ENCODE measurements around the gene CELF4.
"Not testable (repeated sequence)": the region's sequence is repeated elsewhere in the genome, so short reads cannot be mapped to it uniquely, and the experiment has no call there.

The CELF4 gene

DNA sequence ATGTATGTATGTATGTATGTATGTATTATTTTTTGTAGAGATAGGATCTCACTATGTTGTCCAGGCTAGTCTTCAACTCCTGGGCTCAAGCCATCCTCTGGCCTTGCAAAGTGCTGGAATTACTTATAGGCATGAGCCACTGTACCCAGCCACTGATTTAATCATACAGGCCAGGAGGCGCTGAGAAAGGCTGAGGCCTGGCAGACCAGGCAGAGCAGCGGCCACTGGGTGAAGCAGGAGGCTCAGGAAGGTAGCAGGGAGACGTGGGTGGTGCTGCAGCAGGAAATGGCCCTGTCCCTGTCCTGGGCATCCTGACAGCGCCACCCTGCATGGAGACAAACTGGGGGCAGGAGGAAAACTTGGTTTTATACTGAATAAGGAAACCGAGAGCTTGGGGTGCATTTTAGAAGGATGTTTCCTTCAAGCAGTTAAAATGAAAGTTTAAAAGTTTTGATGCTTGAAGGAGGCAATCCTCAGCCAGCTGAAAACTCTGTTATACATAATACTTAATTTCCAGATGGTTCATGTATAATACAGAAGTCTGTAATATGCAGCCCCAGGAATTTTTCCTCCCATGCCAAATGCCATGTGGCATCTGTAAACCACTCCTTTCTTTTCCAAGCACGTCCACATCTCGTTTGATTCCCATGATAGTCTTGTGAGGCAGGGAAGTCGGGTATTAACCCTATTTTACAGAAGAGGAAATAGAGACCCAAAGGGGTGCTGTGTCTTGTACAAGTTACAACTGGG, 182.4 kb downstream of the CELF4 start:
- no peak for DNase-seq

DNA sequence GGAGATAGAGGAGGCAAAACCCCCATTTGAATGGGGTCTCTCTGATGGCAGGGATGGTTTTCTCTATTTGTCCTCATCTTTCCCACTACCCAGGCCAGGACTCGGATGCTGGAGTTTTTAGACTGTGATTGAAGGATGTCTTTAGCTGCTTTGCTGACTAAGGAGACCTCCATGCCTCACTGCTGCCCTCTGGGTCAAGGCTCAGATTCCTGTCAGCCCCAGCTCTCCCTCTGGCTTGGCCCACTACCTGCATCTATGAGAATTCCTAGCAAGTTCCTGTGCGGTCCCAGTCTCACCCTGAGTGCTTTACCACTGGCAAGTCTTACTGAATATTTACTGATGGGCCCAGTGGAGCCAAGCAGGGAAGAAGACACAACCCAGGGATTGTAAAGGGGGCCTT, 184.0 kb downstream of the CELF4 start:
- no peak for DNase-seq

DNA sequence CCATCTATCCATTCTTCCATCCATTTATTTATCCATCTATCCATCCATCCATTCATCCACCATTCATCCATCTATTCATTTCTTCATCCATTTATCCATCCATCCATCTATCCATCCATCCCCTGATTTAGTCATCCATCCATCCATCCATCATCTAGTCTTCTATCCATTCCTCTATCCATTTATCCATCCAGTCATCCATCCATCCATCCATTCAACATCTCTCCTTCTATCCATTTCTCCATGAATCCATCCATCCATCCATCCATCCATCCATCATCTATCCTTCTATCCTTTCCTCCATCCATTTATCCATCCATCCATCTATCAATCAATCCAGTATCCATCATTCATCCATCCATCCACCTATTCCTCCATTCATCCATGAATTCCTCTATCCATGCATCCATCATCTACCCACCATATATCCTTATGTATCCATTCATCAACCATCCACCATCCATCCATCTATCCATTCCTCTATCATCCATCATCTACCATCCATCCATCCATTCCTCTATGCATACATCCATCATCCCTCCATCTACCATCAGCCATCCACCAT, 185.0 kb downstream of the CELF4 start:
- no peak for DNase-seq

DNA sequence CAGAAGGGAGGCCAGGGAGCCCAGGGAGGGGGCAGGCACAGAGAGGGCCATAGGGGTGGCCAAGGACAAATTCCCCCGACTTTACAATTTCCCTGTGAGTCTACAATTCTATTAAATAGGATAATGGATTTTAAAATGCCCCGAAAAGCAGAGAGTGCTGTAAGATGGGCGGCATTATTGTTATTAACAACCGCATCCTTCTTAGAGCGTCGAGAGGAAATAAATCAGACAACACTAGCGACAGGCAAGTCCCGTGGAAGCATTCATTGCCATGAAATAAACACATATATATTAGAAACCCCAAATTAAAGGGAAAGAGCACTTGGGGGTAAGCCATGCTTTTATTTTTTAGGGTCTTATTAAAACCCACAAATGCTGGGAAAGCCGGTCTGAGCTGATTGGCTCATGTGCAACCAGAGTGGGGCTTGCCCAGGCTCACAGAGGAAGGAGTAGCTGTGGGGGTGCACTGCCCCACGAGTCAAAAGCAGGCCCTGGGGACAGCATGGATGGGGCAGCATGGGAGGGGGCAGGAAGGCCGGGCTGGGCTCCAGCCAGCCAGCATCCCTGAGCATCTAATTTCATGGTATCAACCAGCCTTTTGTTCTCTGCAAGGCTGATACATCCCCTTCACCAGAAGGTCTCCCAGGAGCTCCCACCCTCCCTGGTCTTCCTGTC, 187.1 kb downstream of the CELF4 start:
- no peak for DNase-seq

DNA sequence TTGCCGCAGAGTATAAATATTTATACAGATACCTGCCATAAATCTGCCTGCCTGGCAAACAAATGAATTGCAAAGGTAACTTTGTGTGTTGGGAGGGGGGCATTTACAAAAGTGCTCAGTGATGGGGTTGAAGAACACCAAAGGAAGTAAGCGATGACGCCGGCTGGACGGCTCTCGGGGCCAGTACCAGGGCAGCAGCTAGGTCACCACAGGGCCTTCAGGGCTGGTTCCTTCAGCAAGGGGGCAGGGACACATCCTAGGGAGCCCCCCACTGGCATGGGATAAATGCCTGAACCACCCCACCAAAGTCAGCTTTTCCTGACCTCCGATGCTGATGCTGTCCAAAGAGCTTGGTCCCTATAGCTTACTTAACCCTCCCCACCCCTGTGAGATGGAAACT, 190.4 kb downstream of the CELF4 start:
- DNase-seq: no peak

DNA sequence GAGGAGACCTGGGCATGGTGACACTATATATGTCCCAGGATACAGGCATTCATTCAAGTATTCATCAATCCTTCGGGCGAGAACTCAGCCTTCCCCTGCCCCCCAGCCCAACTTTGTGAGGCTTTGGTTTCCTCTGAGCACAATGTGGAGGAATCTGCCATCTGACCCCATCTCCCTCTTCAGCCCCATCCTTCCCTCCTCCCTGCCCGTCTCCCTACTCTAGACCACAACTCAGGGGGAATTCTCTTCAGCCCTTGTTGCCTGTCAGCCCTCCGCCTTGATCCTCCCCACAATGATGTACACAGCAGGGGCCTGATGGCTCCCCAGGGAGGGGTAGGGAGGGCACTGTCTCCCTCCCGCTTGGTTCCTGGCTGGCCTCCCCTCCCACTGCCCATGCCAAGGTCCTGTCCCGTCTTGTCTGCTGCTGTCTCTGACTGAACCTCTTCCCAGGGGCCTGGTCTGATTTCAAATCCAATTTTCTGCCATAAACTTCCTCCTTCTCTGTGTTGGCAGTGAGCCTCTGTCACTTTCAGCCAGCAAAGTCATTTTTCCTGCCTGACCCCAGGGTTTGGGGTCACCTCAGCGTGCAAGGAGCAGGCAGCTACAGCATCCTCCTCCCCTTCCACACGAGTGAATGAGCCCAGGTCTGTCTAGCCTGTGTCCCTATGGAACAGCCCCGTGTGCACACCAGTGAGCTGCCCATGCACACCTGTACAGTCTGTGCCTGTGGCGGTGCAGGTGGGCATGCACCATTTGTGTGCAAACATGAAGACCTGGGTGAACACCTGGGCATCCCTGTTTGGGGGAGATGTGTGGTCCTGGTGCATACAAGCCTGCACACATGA, 197.3 kb downstream of the CELF4 start:
- DNase-seq: no peak

DNA sequence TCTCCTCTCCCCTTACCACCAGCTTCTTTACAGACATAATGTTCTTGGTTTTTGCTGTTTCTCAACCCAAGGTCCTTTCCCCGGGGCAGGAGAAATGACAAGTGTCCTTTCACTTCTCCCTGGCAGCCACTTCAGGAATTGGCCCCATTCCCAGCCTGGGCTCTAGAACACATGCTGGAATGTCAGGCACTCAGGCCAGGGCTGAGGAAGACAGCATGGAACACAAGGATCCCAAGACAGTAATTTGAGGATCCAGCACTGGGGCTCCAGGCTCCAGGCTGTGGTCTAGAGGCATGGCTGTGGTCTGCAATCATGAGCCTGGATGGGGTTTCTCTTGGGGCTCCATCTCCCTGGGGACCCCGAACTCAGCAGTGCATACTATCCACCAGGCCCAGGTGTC, 201.4 kb downstream of the CELF4 start:
- DNase-seq: no peak

DNA sequence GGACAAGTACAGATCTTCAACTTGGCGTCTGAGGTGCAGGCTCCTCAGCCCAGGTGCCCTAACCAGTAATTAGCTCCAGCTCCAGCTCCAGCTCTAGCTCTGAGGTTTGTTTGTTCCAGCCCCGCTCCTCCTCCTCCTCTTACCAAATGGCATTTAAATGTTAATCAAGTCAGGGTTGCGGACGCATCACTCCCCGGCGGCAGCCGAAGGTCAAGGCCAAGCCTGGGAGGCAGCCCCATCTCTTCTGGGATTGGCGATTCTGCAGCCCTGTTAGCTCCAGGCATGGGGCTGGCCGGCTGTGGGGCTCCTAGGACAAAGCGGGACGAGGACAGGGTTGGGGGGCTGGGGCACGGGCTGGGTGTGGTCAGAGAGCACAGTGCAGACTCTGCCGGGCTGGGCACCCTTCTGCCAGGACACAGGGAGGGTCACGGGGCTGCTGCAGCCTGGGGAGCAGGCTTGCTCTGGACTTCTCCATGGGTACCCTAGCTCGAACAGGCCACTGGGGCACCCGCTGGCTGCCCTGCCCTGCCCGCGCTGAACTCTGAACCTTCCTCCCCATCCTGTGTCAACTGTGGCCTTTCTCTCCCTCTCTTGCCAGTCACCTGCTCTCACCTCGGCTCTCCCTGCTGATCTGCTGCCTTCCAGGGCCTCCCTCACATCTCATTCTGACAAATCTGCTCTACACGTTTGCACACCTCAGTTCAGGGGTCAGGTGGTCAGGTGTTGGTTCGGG, 203.3 kb downstream of the CELF4 start:
- DNase-seq: no peak

DNA sequence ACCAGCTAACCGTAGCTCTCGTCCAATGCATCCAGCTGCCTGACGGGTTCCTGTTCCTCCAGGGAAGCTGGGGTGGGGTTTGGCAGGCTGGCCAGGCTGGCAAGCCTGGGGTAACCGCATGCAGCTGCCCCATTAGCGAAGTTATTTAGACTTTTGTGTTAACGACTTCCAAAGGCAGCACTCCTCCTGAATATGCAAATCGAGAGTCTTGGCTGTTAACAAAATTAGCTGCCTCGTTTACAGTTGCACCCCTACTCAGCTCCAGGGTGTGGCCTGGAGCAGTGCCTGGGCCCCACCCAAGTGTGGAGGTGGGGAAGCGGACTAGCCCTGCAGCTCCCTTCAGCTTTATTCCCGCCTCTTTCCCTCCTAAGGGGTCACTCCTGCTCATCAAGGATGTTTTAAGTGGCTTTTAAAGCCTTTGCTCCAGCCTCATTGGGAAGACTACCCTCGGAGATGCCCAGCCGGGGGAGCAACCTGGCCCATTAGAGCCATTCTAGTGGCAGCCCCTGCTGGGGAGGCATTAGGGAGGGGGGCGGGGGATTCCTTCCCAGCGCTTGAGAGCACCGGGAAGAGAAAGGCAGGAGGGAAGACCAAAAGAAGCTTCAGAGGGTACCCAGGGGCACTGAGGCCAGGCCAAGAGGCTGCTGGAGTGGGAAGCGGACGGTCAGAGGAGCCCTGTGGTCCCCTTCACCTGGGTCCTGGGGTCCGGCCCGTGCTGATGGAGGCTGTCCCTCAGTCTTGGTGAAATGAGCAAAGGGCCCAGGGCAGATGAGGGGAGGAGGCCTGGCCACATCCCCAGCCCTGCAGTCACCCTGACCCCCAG, 204.1 kb downstream of the CELF4 start:
- no peak for DNase-seq

DNA sequence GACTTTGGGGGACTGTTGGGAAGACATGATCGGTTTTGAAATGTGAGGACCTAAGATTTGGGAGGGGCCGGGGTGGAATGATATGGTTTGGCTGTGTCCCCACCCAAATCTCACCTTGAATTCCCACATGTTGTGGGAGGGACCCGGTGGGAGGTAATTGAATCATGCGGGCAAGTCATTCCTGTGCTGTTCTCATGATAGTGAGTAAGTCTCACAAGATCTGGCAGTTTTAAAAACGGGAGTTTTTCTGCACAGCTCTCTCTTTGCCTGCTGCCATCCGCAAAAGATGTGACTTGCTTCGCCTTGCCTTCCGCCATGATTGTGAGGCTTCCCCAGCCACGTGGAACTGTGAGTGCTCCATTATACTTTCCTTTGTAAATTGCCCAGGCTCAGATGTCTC, 207.5 kb downstream of the CELF4 start:
- DNase-seq: not testable (repeated sequence)

DNA sequence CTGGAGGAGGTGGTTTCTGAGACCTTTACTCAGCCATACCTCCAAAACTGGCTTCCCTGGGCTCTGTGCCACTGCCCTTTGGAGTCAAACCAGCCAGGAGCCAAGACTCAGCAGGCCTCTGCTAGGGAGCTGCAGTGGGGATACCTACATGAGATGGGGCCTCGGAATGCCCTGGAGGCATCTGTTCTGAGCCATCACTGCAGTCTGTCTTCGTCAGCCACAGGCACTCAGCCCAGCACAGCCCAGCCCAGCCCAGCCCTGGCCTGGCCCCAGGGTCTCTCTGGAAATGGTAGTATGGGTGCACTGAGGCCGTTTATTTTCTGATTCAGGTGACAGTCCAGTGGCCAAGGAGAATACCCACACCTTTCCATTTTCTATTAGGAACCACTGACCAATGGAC, 209.8 kb downstream of the CELF4 start:
- DNase-seq: no peak

DNA sequence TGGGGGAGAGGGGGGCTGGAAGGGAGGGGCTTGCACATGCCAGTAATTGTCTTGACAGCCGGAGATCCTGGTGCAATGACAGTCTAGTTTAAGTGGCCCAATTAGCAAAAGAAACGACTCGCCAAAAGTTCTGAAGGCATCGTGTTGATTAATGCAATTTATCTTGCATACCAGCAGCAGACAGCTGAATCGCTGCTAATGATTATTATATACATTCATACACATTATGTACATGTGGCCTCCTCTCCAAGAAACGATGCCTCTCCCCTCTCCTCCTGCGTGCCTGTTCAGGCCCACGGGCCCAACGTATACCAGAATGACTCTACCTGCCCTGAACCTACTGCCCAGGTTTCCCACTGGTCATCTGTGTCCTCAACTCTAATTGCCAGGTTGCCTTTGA, 214.5 kb downstream of the CELF4 start:
- DNase-seq: no peak

DNA sequence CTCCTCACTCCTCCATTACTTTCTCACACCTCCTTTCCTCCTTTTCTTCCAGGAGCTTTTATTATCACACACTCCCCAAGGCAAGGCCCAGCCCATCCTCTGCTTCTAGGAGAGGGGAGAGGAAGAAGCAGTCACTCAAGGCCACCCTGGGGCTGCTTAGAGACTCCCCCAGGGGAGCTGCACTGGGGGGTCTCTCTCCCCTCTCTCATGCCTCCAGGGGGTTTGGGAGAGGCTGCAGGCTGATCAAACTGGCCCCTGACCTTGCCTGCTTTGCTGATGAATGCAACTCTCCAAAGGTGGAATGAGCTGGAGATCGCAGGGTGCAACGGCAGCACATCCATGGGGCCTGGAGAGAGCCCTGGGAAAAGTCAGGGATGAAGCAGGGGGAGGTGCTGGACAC, 216.9 kb downstream of the CELF4 start:
- DNase-seq: no peak

DNA sequence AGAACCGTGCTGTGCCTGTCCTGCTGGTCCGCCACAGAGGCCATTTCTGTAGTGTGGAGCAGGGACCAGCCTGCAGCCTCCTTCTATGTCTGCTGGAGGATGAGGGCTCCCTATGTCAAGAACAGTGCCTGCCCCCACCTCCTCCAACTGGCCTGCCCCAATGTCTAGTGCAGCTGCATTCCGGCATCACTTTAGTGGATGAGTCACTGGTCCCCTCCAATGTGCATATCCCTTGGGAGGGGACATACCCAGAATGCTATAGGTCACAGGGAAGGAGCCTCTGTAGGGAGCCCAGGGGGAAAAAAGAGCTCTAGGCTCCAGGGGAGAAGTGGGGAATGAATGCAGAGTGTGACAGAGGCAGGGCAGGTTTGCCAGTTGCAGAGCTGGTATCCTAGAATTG, 219.6 kb downstream of the CELF4 start:
- DNase-seq: peak; percentile 24

DNA sequence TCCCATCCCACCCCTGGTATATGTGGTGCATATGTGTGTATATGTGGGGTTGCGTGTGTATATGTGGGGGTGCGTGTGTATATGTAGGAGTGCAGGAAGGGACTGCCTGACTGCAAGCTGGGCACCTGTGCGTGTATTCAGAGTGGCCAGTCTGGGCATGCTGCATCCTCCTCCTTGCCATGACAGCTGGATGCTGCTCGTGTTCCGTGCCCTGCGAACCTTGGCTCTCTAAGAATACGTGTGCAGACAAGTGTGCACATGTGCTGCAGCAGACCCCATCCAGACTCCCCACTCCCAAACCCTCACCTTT, 222.1 kb downstream of the CELF4 start:
- DNase-seq: no peak

DNA sequence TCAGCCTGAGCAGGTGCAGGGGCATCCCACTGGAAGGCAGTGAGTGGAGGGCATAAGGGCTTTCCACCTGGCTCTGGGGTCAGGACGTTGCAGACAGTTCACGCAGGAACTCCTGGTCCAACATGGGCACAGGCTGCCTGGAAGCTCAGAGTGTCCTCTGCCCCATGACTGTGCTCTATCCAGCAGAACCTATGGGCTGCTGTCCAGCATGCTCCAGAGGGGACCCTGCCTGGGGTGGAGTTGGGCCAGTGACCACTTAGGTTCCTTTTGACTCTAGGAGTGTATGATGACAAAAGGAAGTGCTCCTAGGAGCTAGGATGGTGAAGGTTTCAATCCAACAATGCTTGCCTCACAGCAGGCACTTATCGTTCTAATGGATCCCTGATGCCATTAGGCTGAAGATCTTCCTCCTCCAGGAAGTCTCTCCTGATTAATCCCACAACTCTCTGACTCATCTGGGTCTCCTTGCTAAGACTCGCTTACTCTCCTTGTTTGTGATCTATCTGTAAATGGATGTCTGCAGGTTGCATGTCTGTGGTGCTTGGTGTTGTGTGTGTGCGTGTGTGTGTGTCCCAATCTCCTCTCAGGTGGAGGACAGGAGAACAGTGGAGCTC, 224.0 kb downstream of the CELF4 start:
- DNase-seq: no peak

DNA sequence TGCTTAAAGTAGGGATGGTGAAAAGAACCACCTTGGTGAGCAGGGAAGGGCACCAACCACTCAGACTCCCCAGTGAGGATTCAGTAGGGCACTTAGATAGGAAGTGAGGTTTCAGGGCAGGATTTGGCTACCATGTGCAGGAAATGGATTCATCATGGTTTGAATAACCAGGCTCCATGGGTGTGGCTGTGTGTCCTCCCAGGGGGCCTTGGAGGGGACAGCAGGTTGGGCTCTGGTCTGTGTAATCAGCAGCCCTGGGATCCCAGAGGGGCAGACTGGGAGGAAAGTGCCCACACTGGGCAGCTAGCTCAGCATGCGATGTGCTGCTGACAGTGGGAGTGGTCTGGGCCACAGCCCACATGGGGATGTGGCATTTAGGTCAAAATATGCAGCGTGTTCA, 224.6 kb downstream of the CELF4 start:
- DNase-seq: no peak

DNA sequence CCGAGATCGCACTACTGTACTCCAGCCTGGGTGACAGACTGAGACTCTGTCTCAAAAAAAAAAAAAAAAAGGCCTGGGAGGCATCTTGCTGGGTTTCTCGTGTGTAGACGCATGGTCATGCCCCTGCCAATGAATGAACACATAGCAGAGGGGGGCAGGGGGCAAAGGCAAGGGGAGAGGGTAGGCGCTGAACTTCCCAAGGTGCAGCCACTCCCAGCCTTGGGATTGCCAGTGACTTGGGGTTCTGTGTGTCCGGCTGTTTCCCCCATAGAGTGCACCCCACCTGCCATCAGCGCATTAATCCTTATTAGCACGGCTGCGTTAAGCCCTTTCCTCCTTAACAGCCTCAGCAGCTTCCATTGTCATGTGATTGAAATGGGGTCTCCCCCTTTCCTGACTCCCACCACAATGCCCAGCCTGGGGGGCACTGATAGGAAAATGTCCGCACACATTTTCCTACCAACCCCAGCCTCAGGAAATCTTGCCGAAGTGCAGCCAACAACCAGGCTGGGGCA, 225.8 kb downstream of the CELF4 start:
- DNase-seq: no peak

DNA sequence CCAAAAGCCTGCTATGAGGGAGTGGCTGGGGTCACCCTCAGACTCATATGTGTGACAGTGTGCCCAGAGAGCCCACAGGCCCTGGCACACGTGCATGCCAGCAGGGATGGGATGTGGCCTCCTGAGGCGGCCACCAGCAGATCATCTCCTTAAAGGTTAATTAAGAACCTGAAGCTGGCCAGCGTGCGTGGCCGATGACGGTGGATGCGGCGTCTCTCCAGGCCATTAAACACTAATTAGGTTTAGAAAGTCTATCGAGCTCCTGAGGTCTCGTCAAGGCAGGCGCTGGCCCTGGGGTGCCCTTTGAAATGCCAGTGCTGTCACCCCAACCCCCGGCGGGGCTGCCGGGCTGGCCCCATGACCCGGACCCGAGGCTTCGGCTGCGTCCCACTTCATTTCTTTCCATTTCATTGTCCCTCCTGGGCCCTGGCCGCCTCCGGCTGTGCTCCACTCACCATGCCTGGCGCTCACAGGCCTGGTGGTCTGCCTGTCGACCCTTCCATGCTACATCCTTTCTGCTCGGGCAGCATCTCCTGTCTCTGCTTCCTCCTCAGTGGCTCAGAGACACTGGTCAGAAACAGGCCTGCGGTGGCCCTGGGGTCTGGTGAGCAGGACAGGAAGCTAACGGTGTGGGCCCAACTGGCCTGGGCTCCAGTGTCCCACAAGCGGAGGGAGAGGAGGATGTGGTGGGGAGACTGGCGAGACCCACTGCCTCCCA, 228.9 kb downstream of the CELF4 start:
- no peak for DNase-seq

DNA sequence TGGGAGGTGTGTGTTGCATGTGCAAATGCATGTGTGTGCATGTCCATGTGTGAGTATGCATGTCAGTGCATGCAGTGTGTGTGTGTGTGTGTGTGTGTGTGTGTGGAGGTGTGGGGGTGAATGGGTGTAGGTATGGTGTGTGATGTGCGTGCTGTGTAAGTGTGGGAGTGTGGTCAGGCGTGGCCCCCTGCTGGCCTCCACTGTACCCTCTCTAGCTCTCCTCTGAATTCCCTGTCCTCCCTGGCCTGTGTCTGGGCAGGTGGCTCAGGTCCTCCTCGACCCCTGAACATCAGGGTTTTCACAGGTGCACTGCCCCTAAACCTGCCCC, 230.2 kb downstream of the CELF4 start:
- DNase-seq: peak; percentile 25
